ENCODE data around the gene CTXND1. TPM values are rescaled to one million over a fixed set of nuclear protein-coding genes. Genes with fewer than 3 reads are reported as not detected.
A peak's percentile ranks its signal among the peaks of the same experiment; 100 is the strongest.
"Not testable (repeated sequence)": the region's sequence is repeated elsewhere in the genome, so short reads cannot be mapped to it uniquely, and the experiment has no call there.

The CTXND1 gene
- 5.6 TPM for total RNA-seq
- long read RNA-seq, full-length matches to known transcripts = 3 of 12 reads
- long read RNA-seq, partial matches to known transcripts = 0 of 12 reads
- long read RNA-seq, other reads (novel, unspliced or antisense) = 9 of 12 reads

- intact Hi-C loops (cut with DNase I) = no loop called here
- DNase-seq (ENCODE audit: low spot score) = no peak
Observed at GRCh38 chr15:80252121-80252518, at the start of gene CTXND1. CTXND1 (minus strand) TSS chr15:80252213; CDS start chr15:80201949, 50,264 bp downstream.

- no peak for DNase-seq (ENCODE audit: low spot score)
Observed at GRCh38 chr15:80301472-80301871, 49.5 kb upstream of the CTXND1 start.

DNA sequence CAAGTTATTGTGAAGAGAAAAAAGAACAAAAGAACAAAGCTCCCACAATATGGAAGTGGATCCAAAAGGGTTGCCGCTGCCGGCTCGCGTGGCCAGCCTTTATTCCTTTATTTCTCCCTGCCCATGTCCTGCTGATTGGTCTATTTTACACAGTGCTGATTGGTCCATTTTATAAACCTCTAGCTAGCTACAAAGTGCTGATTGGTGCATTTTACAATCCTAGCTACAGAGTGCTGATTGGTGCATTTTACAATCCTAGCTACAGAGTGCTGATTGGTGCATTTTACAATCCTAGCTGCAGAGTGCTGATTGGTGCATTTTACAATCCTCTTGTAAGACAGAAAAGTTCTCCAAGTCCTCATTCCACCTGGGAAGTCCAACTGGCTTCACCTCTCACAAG lies 43.8 kb upstream of the CTXND1 start:
- intact Hi-C loops (cut with DNase I); DNase-seq (ENCODE audit: low spot score): not testable (repeated sequence)

More at GRCh38 chr15:80301472-80301871, 49.5 kb upstream of the CTXND1 start:
- intact Hi-C loops (cut with DNase I) = no loop called here

DNA sequence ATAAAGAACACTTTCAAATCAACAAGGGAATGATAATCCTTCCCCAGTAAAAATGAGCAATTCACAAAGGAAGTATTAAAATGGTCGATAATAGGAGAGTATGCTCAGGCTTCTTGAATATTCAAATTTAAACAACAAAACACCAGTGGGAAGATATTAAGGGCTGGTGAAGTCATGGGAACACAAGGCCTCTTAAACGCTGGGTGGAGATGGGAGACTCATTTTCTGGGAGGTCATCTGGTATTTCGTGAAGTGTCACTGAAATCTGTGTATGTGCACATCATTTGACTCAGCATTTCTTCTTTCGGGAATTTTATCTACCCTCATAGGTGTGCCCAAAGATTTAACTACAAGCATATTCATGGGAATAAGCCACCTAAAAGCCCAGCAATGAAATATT lies 40.1 kb upstream of the CTXND1 start:
- intact Hi-C loops (cut with DNase I) = no loop called here
- no peak for DNase-seq (ENCODE audit: low spot score)

DNA sequence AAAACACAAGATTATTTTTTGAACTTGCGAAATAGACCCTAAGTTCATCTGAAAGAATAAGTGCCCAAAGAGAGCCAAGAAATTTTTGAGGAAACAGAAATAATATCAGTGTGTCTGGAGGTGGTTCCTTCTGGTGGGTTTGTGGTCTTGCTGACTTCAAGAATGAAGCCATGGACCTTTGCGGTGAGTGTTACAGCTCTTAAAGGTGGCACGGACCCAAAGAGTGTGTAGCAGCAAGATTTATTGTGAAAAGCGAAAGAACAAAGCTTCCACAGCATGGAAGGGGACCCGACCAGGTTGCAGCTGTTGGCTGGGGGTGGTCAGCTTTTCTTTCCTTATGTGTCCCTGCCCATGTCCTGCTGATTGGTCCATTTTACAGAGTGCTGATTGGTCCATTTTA lies 38.9 kb upstream of the CTXND1 start:
- intact Hi-C loops (cut with DNase I); DNase-seq (ENCODE audit: low spot score): not testable (repeated sequence)

- DNase-seq (ENCODE audit: low spot score) = no peak
- intact Hi-C loops (cut with DNase I) = no loop called here
Observed at GRCh38 chr15:80289528-80290495, 37.8 kb upstream of the CTXND1 start.

- intact Hi-C loops (cut with DNase I) = no loop called here
- no peak for DNase-seq (ENCODE audit: low spot score)
Observed at GRCh38 chr15:80288131-80288530, 36.1 kb upstream of the CTXND1 start.

DNA sequence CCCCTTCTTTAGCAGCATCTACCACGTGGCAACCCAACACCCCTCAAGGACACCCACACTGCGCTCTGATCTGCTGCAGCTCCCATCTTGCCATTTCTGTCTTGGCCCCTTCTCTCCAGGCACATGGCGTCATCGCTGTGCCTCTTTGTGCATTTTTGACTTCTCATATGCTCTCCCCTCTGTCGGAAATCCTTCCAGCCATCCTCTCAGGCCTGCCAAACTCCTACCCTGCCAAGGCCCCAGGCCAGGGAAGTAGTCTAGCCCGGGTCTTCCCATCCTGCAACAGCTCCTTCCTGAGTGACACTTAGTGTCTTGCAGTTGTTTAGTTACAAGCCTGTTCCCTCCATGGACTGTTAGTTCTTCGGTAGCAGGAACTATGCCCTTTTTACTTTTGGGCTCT lies 34.0 kb upstream of the CTXND1 start:
- intact Hi-C loops (cut with DNase I) = no loop called here
- peak; percentile 66 for DNase-seq (ENCODE audit: low spot score)

- intact Hi-C loops (cut with DNase I) = no loop called here
- DNase-seq (ENCODE audit: low spot score) = peak; percentile 58
Observed at GRCh38 chr15:80285379-80285778, 33.4 kb upstream of the CTXND1 start.

GRCh38 chr15:80283531-80283930 lies 31.5 kb upstream of the CTXND1 start:
- intact Hi-C loops (cut with DNase I) = no loop called here
- DNase-seq (ENCODE audit: low spot score) = no peak

- DNase-seq (ENCODE audit: low spot score) = no peak
- intact Hi-C loops (cut with DNase I) = no loop called here
Observed at GRCh38 chr15:80277147-80277546, 25.1 kb upstream of the CTXND1 start.

DNA sequence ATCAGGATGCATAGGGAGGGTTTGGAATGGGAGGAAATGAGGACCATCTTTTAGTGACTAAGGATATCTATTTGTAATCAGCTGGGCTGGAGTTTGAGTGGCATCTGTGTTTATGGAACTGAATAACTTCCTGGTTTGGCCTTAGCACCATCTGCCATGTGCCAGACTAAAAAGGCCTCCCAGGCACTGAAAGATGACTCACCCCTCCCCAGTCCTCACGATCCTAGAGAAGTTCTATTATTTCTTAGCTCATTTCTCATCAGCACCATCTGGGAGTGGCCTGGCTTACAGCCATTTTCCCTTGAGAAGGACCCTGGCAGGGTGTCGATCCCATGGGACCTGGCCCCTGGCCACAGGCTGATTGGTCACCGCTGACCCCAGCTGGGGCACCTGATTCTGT lies 23.9 kb upstream of the CTXND1 start:
- intact Hi-C loops (cut with DNase I) = no loop called here
- no peak for DNase-seq (ENCODE audit: low spot score)

DNA sequence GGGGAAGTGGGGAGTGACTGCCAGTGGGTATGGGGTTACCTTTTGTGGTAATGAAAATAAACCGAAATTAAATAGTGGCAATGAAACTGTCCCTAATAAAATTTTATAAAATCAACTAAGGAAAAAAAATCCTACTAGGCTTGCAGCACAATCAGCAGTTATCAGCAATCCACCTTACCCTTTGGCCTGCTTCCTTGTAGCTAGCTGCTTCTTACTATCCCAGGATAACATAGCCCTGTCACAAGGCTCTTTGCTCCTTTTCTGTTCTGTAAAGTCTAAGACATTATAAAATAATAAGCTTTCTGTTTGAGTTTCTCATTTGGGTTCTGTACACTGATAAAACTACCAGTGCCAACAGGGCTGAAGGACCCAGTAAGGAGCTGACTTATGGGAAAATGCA lies 23.0 kb upstream of the CTXND1 start:
- no peak for DNase-seq (ENCODE audit: low spot score)
- intact Hi-C loops (cut with DNase I) = no loop called here

DNA sequence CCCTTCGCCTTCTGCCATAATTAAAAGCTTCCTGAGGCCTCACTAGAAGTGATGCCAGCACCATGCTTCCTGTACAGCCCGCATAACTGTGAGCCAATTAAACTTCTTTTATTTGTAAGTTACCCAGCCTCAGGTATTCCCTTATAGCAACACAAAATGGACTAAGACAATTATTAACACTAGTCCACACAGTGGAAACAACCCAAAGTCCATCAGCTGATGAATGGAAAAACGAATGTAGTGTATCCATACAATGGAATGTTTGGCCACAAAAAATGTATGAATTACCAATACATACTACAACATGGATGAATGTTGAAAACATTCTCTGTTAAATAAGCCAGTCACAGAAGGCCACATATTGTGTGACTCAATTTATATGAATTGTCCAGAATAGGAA lies 22.5 kb upstream of the CTXND1 start:
- intact Hi-C loops (cut with DNase I) = no loop called here
- no peak for DNase-seq (ENCODE audit: low spot score)

DNA sequence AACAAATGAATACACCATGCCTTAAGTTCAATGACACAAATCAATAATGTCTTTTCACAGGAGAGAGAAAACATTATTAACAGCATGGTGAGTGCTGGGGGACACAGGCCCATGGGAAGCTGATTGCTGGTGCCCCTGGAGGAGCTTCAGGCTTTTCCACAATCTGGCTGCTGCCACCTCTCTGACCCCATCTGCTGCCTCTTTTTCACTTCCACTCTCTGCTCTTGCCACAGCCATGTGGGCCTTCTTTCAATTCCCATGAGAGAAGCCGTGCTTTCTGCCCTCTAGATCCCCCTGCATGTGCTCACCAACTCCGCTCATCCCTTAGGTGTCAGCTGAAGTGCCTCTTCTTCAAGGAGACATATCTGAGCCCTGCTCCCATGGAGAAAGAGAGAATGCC lies 21.0 kb upstream of the CTXND1 start:
- intact Hi-C loops (cut with DNase I) = no loop called here
- DNase-seq (ENCODE audit: low spot score) = no peak

GRCh38 chr15:80270472-80270871 lies 18.5 kb upstream of the CTXND1 start:
- intact Hi-C loops (cut with DNase I) = no loop called here
- DNase-seq (ENCODE audit: low spot score) = no peak

DNA sequence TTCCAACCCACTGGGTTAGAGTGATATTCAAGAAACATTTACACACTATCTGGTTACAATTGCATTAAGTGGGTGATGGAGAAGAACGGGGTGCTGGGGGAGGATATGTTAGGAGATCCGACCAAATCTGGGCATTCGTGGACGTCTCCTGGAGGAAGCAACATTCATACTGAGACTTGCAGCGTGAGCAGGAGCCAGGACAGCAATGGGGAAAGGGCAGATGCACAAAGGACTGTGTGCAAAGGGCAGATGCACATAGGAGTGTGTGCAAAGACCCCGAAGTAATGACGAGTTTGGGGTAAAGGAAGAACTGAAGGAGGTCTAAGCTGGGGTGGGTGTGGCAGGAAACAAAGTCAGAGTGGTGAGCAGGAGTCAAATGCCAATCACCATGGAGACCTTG lies 16.1 kb upstream of the CTXND1 start:
- DNase-seq (ENCODE audit: low spot score) = no peak
- intact Hi-C loops (cut with DNase I) = no loop called here

GRCh38 chr15:80267658-80268057 lies 15.6 kb upstream of the CTXND1 start:
- intact Hi-C loops (cut with DNase I) = no loop called here
- DNase-seq (ENCODE audit: low spot score) = no peak

DNA sequence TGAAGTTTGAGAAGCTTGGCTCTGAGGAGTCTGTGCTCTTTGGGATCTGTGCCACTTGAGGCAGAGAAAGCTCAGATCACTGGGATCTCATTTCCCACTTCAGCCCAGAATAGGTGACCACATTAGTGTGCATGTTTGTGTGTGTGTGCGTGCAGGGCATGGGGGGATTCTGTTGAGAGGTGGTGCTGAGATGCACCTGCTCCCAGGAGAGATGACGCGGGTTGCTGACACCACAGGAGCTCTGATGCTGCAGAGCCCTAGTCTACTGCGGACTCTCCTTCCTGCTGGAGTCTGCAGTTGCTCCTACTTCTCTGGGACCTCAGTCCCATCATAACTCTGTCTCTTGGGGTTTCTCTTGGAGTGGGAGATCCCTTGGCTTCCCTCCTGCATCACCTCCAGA lies 14.7 kb upstream of the CTXND1 start:
- intact Hi-C loops (cut with DNase I) = no loop called here
- DNase-seq (ENCODE audit: low spot score) = no peak

- DNase-seq (ENCODE audit: low spot score) = no peak
- intact Hi-C loops (cut with DNase I) = no loop called here
Observed at GRCh38 chr15:80266113-80266512, 14.1 kb upstream of the CTXND1 start.

DNA sequence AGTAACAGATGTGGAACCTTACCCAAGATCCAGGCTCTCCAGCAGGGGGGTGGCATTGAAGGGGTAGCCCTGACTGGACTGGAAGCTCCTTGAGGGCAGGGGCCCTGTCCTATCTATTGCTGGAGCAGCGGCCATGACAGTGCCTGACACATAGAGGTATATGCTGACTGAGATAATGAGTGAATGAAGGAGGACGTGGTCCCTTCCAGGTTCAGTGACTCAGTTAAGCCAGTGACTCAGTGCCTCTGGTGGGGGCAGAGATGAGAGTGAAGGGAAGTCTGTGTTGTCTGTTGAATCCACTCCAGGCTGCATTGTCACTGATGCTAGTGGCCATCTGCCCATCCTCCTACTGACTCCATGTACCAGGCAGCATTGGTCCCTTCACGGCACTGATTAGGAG lies 13.0 kb upstream of the CTXND1 start:
- peak; percentile 50 for DNase-seq (ENCODE audit: low spot score)
- intact Hi-C loops (cut with DNase I) = no loop called here

Data from cardiac septum (tissue), 1 donor.